PC-9 (cell line): ENCODE data around the gene CDKN2B-AS1.

ENCODE experiments used
- CTCF ChIP-seq: fragments of 200-600 bp; sonication (generic); conservative IDR thresholded peaks from 2 replicates; pipeline ENCODE4 v1.6.1; 2017; ENCODE audit warnings: mixed run types, antibody characterized with exemption, mild to moderate bottlenecking, moderate library complexity
- EZH2 ChIP-seq: fragments of 200-600 bp; sonication (generic); IDR thresholded peaks from 2 replicates; pipeline ENCODE4 v1.8.0; 2017; ENCODE audit warnings: antibody characterized with exemption, low read depth

- no peak for TF ChIP-seq CTCF
- no peak for TF ChIP-seq EZH2
Observed at GRCh38 chr9:22049411-22049810, 54.8 kb downstream of the CDKN2B-AS1 start.
